Fibroblast of mammary gland (primary cell): ENCODE results near the gene FAM168B.

Experiments
- DNase-seq: peaks from one replicate; pipeline ENCODE4 v3.0.0-alpha.2; 2010; ENCODE audit warnings: low read depth
- H3K4me3 ChIP-seq: 2 replicates; pipeline ENCODE4 v1.5.1; 2011; ENCODE audit warnings: low read depth, mild to moderate bottlenecking, low read length, moderate library complexity; ENCODE audit not compliant: control insufficient read depth
- CTCF ChIP-seq: conservative IDR thresholded peaks from 2 replicates; pipeline ENCODE4 v1.5.1; 2011; ENCODE audit warnings: low read depth, low read length, inconsistent platforms; ENCODE audit not compliant: control insufficient read depth, insufficient read depth

FAM168B gene

GRCh38 chr2:131047920-131048560, 45.2 kb downstream of the FAM168B start:
- H3K4me3 ChIP-seq: no peak overlapping the region
- no peak for TF ChIP-seq CTCF
- no peak for DNase-seq

DNA sequence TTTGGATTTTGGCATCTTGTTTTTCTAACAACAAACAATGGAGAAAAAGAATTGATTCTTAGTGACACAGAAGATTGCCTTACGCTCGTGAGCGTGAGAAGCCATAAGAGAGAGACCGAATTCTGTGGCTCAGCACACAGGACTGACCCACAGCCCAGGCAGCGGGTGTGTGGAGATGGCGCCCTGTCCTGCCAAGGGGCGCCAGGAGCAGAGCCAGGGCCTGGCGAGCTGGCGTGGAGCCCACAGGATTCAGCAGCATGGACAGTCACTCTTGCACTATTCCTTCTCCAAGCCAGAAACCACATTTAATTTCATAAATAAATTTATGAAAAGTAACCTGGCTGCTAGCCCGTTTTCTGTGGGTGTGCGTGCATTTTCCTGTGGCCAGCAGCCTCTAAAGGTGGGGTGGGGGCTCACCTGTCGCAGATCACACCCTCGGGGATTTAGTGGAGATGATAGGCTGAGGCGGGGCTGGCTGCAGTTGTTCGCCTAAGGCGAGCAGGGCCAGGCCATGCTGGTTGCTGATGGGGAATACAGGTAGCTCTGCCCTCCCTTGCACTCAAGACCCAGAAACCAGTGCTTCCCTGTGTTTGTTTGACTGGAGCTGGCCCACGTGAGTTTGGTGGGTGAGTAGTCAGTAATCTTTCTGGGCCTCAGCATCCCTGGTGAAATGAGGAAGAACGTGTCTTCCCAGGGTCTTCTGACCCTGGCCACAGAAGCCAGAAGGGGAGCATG, 46.2 kb downstream of the FAM168B start:
- no peak overlapping the region for H3K4me3 ChIP-seq
- TF ChIP-seq CTCF: no peak
- peak; percentile 6 for DNase-seq

DNA sequence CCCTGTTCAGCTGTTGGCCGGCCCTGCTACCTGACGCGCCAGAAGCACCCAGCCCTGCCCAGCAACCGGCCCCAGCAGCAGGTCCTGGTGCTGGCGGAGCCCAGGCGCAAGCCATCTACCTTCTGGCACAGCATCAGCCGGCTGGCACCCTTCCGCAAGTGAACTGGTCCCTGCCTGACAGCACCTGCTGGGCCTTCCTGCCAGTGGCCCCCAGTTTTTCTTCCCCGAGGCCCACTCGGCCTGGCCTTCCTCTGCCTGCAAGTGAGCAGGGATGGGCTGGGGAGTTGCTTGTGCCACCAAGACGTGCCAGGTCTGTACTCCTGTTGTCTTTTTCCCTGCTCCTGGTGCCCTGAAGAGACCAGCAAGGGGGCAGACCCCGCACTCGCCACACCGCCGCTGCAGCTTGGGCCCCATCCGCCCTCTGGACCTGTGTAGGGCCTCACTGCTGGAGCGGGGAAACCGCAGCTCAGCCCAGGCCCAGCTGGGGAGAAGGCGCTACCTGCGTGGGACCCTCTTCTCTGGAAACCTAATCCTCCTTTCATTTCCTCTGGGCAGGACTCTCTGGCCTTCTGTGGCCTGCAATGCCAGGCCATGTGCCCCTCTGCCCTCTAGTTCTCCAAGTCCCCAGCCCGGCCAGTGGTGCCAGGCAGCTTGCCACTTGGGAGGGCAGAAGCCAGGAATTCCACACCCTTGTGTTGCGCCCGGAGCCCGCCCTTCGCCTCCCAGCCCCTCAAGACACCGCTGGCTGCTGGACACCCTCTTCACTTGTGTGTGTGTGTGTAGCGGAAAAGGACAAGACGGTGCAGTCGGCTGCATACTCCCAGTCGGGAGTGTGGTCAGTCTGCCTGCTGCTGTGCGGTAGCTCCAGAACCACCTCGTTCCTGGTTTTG, 47.0 kb downstream of the FAM168B start:
- H3K4me3 ChIP-seq: no peak overlapping the region
- no peak for TF ChIP-seq CTCF
- DNase-seq: no peak

GRCh38 chr2:131045286-131046027, 47.8 kb downstream of the FAM168B start:
- no peak for TF ChIP-seq CTCF
- DNase-seq: no peak
- no peak overlapping the region for H3K4me3 ChIP-seq

- no peak for TF ChIP-seq CTCF
- DNase-seq: no peak
- no peak overlapping the region for H3K4me3 ChIP-seq
Measured at GRCh38 chr2:131044757-131045150, 48.5 kb downstream of the FAM168B start.
